HL-60 (cell line): Measurements from ENCODE around the gene TESK2.
"Not testable (repeated sequence)": the region's sequence is repeated elsewhere in the genome, so short reads cannot be mapped to it uniquely, and the experiment has no call there.

Experiments
- DNase-seq, 2 experiments: peaks; one replicate each; pipeline ENCODE4 v3.0.0-alpha.2; 2010 to 2020; ENCODE audit warnings: low read depth in 1 of 2, low spot score in 1 of 2
- H3K27ac ChIP-seq: fragments of 250-450 bp; sonication (Bioruptor Pico); replicated peaks from 2 replicates; pipeline ENCODE4 v1.5.1; 2020; ENCODE audit warnings: mild to moderate bottlenecking, moderate library complexity
- H3K27me3 ChIP-seq: fragments of 250-450 bp; sonication (Bioruptor Pico); 2 replicates; pipeline ENCODE4 v1.5.1; 2021; ENCODE audit warnings: mild to moderate bottlenecking, moderate library complexity; ENCODE audit not compliant: insufficient read depth, poor library complexity, severe bottlenecking
- H3K4me3 ChIP-seq: replicated peaks from 2 replicates; pipeline ENCODE4 v1.5.1; 2011; ENCODE audit warnings: mild to moderate bottlenecking, control low read depth, low read length; ENCODE audit not compliant: insufficient read depth
- CTCF ChIP-seq: IDR thresholded peaks from one replicate; pipeline ENCODE4 v1.5.1; 2011; ENCODE audit warnings: low read length, control low read depth, inconsistent platforms; ENCODE audit not compliant: insufficient read depth
- GABPA ChIP-seq: IDR thresholded peaks from 2 replicates; pipeline ENCODE4 v1.6.1; 2012; ENCODE audit warnings: low read depth
- POLR2AphosphoS5 ChIP-seq: IDR thresholded peaks from 2 replicates; pipeline ENCODE4 v1.6.1; 2012; ENCODE audit warnings: low read depth
- REST ChIP-seq: IDR thresholded peaks from 2 replicates; pipeline ENCODE4 v1.6.1; 2012; ENCODE audit warnings: low read depth; ENCODE audit not compliant: insufficient replicate concordance
- SPI1 ChIP-seq: IDR thresholded peaks from 2 replicates; pipeline ENCODE4 v1.6.1; 2012; ENCODE audit warnings: low read depth, mild to moderate bottlenecking, borderline replicate concordance

TESK2 gene

GRCh38 chr1:45478121-45478814 lies 12.7 kb downstream of the TESK2 start:
- no peak for TF ChIP-seq CTCF
- TF ChIP-seq REST, result no peak
- TF ChIP-seq POLR2AphosphoS5, result no peak
- no peak for TF ChIP-seq SPI1
- TF ChIP-seq GABPA, result no peak
- DNase-seq, result no peak
- Histone ChIP-seq H3K27me3 (no peaks in the 10 kb centered on the region), H3K4me3 (no peak overlapping the region), H3K27ac (no peak overlapping the region)

- no peak overlapping the region for H3K4me3 ChIP-seq
- H3K27ac ChIP-seq, result no peak overlapping the region
- no peak for TF ChIP-seq SPI1
- no peak for TF ChIP-seq CTCF
- TF ChIP-seq GABPA, result no peak
- no peak for TF ChIP-seq REST
- TF ChIP-seq POLR2AphosphoS5, result no peak
- H3K27me3 ChIP-seq, result no peaks in the 10 kb centered on the region
- no peak for DNase-seq
Measured at GRCh38 chr1:45477646-45478045, 13.3 kb downstream of the TESK2 start.

- DNase-seq, H3K4me3 ChIP-seq, H3K27ac ChIP-seq, H3K27me3 ChIP-seq: not testable (repeated sequence)
Measured at GRCh38 chr1:45474194-45474593, 16.8 kb downstream of the TESK2 start.

GRCh38 chr1:45473302-45473701 lies 17.7 kb downstream of the TESK2 start:
- Histone ChIP-seq H3K27me3 (no peaks in the 10 kb centered on the region), H3K4me3 (no peak overlapping the region), H3K27ac (no peak overlapping the region)
- DNase-seq, result no peak
- TF ChIP-seq SPI1 (no peak), POLR2AphosphoS5 (no peak), GABPA (no peak), CTCF (no peak), REST (no peak)
